Esophagus mucosa (tissue), 1 donor: ENCODE measurements around the gene CAPG. TPM values are rescaled to one million over a fixed set of nuclear protein-coding genes. Genes with fewer than 3 reads are reported as not detected.
A peak's percentile ranks its signal among the peaks of the same experiment; 100 is the strongest.
"Not testable (repeated sequence)": the region's sequence is repeated elsewhere in the genome, so short reads cannot be mapped to it uniquely, and the experiment has no call there.

Source experiments
- ATAC-seq: fragments of 200-7000 bp; cut with Tn5 transposase; one replicate; pipeline ENCODE4 v1.9.1; 2020
- total RNA-seq: library from RNA; stranded (reverse); gene quantifications from one replicate; pipeline ENCODE4 v1.2.4, GENCODE V29; 2023
- donor health status: DM: yes; HTN: yes; CAD: no.

The CAPG gene
- total RNA-seq, 1 donor from 2014 or later: 295 TPM

DNA sequence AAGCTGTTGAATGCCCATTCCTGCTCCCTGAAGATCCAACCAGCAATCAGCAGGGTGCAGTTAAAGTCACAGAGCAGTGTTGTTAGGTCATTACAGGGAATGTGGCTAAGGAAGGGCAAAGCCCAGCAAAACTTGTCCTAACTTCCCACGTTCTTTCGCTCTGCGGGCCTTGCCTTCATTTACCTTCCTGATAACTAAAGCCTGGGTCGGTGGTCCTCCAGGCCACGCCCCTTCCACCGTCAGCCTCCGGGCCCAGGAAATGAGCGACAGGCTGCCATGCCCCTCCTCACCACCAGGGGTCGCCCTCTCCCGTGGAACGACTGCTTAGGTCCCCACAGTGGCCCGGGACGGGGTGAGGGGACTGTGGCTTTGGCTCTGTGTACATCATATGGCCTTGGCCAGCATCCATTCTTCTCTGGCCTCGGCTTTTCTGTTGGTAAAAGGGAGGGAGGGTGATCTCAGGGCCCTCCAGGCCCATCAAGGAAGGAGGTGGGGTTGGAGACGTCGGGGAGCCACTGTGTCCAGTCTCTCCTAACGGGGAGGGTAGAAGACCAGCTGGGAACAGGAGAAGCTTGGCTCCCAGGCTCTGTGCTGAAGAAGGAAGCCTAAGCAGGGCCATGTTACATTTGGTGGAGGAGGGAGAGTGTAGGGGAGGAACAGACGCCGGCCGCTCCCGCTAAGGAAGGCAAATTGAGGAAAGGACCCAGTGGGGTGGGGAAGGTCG lies 10.5 kb upstream of the CAPG start:
- peak; percentile 80 for ATAC-seq

DNA sequence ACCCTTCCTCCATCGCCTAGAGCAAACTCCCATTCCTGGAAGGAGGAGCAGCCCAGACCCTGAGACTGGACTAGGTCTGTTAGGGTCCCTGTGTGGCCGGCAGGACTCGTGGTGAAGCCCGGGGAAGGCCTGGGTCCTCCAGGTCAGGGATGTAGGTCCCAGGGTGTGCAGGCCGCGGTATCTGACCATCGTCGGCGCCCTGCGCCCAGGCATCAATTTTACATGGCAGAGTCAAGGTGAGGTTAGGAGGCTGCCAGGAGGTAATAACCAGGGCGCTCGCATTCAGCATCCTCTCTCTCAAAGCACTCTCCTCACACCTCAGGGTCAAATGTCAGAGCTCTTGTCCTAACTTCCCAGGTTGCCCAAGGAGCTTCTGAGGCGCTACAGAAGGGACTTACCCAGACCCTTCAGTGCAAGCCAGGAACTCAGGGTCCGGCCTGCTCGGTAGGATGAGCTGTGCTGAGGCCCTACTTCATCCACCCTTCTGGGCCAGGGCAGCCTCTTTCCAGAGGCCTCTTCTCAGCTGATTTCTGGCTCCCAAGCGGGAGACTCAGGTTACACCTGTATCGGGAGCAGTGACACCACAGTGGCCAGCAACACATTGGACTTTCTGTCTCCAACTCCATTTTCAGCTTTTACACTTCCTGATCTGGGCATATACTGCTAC lies 9.0 kb upstream of the CAPG start:
- peak; percentile 11 for ATAC-seq

DNA sequence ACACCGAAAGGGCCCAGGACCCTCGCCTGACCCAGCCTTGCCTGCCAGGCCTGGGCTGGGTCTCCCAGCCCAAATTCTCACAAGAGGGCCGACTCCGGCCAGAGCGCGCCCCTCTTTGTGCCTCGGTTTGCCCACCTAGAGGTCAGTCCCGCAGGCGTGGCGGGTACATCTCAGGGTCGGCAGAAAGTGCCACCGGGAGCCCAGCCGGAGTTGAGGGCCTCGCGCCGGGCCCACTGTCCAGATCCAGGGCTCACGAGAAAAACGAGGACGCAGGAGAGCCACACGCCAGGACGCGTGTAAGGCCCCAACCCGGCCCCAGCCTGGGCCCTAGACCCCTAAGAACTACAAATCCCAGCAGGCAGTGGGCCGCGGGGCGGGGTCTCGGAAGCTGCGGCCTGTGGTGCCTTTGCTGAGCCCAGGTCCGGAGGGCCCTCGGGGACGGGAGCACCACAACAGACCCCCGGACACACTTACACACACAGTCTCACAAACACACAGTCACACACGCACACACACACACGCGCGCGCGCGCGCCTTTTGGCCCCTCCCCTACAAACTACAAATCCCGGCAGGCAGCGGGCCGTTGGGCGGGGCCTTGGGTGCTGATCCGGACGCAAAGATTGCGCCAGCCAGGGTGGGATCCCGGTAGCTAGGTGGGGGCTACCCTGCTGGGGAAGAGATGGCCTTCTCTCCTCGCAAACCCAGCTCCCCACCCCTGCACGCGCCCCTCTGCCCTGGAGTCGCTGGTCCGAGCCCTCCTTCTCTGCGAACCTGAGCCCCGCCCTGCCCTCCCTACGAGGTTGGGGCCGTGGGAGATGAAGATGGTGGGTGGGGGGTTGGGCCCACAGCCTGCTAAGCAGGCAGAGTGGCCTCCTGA lies 8.2 kb upstream of the CAPG start, which contains the start of gene SH2D6:
TSS of gene SH2D6 (plus strand) at position 583 of the 877 bp plus-strand sequence. CDS start 10,752 bp downstream, outside the sequence.
- ATAC-seq: peak; percentile 54

DNA sequence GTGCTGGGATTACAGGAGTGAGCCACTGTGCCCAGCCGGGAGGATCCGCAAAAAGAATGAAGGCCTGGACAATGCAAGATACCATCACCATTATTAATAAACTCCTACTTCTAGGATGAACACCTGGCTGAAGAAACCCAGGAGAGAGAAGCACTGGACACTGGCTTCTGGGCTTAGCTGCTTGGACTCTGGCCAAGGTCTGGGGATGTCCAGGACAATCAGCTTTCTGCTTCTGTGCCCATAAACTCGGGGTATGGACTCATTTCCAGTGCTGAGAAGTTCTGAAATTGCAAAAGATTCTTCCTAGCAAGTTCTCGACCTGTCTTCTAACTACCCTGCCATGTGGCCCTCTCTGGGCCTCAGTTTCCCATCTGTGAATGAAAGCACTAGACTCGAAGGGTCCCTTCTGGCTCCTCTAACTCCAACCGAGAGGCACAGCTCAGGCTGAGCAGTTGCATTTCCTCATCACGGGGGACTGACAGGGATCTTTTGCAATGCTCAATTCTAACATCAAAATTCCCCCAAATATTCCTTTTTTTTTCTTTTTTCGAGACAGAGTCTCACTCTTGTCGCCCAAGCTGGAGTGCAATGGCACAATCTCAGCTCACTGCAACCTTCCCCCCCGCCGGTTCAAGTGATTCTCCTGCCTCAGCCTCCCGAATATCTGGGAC lies 5.9 kb upstream of the CAPG start:
- no peak for ATAC-seq

DNA sequence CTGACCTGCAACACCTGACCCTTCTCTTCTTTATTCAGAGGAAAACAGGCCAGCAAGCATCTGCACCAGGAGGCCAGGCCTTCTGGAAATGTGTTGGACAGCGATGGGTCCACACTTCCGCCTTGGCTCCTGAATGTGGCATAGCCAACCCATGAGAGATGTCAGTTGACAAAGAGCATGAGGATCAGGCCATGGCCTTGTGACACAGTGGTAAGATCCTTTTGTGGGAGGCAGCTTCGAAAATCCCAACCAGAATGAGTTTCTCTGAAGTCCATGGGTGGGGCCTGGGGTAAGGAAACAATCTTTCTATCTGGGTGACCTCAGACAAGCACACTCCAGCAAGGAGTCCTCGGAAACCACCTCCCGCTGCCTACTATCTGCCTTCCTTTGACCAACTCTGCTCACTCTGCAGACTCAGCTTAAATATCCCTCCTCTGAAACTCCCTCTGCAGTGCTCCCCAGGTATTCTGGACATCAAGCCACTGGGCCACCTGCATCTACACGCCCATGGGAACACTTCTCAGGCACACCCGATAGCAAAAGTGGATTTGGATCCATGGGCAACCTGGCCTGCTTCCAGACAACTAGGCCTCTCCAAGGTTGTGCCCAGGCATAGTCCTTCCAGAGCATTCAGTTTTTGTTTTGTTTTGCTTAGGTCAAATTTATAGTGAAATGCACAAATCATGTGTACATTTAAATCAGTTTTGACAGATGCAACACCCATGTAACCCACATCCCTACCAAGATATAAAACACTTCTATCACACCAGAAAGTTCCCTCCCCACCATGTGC lies 4.8 kb upstream of the CAPG start:
- ATAC-seq: peak; percentile 4

DNA sequence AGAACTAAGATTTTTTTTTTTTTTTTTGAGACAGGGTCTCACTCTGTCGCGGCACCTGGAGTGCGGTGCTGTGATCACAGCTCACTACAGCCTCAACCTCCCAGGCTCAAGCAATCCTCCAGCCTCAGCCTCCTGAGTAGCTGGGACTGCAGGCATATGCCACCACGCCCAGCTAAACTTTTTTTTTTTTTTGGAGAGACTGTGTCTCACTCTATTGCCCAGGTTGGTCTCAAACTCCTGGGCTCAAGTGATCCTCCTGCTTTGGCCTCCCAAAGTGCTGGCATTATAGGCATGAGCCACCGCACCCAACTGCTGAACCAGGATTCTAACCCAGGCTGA lies 4.2 kb upstream of the CAPG start:
- ATAC-seq: not testable (repeated sequence)

DNA sequence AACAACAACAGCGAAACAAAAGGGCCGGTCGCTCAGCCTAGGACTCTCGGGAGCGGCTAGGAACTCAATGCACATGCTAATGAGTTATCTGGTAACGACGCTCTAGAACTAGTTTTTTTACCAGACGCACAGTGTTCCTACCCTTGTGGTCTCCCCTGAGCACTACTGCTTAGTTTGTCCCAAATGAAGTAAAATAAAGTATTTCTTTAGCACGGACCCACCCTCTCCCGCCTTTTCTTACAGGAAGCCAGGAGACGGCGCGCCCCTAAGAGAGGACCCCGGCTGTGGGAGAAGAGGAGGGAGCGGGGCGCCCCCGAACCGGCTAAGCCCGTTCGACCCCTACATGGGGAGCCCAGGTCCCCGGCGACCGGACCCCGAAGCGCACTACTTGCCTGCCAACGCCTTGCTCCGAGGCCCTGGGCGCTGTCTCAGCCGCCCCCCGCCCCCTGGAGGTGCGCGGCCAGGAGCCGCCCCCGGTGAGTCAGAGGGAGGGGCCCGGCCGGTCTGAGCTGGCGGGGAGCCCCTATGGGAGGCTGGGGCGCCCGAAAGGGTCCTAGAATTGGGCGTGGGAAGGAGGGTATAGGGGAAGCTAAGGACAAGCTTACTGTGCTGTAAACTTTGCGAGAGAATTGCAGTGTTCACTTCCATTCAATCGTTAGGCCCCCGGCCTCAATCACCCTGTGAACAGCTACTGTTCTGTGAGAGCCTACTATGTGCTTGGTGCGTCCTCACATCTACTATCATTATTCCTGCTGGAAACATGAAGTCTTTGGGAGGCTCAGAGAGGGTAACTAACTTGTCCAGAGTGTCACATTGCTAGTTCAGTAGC lies 3.6 kb upstream of the CAPG start:
- peak; percentile 75 for ATAC-seq

DNA sequence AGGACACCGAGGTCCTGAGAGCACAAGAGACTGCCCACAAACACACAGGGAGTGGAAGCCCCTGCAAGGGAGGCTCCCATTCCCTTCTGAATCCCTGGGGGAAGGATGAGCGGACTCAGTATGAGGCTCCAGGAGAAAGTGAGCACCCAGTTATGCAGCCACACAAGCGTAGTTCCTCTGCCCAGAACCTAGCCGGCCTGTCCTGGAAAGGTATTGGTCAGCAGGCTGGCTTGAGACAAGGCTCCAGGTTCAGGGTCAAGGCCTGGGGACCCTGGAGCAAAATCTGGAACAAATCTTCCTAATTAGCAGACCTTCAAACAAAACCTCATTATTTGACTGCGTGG lies 1.2 kb upstream of the CAPG start:
- no peak for ATAC-seq

DNA sequence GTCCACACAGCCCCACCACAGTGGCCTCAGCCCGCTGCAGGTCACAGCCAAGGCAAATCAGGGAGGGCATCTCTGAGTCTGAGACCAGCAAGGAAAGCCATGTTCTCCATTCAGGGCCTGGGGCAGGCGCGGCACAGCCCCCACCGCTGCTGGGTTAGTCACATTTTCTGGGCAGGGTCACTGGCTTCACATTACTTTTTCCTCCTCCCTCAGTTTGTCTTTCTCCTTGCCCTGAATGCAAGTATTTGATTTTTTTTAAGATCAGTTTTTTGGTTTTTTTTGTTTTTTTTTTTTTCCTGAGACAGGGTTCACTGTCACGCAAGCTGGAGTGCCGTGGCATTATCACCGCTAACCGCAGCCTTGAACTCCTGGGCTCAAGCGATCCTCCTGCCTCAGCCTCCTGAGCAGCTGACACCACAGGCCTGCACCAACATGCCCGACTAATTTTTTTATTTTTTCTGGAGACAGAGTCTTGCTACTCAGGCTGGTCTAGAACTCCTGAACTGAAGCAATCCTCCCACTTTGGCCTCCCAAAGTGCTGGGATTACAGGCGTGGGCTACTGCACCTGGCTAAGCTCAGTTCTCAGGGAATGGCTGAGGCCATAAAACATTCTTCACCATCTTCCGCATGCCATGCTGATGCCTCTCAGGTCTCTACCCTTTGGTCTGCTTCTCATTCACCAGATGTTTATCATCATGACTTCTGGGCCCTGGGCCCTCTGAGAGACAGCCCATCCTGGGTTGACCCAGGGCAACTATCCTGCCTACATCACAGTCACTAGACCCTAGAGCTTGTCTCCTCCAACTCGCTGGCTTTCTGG lies 628 bp upstream of the CAPG start:
- peak; percentile 10 for ATAC-seq

DNA sequence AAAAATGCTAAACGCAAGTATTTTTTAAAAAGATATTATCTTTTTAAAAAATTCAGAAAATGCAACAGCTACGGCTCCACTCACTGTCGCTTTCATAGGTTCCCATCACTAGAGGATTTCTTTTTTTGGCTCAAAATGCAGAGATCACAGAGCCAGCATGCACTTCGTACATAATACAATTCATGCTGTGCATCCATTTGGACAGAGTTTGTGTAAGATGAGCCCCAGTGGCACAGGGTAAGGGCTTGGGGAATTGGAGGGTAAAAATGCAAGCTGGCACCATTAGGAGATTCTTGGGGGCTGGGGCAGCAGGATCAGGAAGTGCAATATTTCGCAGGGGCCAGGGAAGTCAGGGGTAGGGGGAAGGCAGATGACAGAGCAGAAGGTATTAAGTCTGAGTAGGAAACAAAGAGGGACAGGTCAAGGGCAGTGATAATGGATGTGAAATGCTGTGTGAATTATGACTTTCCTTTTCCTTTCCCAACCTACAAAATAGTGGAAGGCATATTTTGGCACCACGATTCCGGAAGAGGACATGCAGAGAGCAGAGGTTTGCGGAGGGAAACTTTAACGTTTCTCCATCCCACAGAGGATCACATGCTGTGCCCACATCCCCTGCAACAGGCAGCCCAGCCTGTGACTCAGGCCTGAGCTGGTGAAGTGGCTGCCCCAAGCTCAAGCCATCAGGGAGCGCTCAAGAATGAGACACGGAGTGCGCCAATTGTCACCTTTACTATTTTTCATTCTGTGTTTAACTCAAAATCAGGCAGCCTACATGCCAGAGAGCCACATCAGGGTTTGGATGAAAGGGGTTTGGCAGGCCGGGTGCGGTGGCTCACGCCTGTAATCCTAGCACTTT lies 4.7 kb downstream of the CAPG start:
- ATAC-seq: no peak

DNA sequence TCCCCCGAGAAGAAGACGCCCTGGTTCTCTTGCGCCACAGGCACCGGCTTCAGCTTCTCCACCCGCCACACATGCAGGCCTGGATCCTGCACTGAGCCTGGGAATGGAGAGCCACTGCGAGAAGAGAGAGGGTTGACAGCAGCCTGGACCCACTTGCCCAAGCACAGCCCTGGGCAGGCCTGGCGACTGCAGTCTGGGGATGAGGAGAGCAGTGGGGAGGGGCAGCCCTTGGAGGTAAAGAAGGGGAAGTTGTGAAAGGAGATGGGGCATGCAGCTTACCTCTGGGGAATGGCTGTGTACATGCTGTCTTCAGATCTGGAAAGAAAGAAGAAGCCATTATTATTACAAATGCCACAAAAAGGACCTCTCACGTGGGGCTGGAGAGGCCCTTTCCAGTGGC lies 8.3 kb downstream of the CAPG start:
- no peak for ATAC-seq

DNA sequence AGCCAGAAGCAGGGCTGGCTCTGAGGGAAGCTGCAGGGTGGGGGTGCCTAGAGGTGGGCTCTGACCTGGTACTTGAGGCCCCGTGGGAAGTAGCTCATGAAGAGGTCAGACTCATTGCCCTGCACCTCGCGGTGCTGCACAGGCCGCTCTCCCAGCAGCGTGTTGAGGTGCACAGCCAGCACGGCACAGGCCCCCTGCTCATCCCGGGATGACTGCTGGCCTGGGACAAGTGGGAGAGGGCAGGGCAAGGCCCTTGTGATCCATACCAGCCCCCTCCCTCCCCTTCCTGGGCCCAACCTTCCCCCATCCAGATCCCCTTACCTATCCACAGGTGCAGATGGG lies 8.7 kb downstream of the CAPG start:
- no peak for ATAC-seq

DNA sequence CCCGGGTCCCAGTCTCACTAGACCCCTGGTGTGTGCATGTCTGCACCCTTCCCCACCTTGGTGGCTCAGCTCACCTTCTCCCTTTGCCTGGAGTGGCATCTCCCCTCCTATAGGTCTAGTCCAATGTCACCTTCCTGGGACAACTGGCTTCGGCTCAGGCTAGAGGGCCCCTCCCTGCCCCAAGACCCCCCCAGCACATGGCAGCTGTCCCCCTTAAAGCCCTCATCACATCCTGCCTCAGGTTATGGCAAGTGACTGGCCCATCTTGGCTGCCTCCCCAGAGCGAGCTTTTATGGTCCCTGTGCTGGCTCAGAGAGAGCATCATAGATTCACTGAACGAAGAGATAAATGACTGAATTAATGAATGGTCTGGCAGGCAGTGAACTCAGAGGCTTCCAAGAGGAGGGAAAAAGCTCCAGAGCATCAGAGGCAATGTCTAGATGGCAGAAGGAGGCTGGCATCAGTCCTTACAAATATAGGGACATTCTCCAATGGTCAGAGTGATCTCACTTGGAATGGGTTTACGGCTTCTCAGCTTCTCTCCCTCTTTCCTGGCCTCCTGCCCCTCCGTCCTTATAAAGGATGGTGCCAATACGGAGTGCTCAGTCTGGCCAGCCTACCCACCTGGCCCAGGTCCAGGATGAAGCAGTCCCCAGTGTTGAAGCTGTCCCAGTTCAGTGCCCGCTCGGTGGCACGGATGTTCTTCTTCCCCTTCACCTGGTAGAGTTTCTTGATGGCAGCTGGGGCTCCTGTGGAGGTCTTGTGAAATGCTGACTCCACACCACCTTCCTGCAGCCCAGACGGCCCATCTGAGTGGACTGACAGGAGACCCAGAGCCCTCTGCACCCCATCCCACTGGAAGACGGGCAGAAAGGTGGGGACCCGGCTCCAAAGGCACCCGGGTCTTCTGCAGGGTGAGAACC lies 9.4 kb downstream of the CAPG start:
- ATAC-seq: no peak

DNA sequence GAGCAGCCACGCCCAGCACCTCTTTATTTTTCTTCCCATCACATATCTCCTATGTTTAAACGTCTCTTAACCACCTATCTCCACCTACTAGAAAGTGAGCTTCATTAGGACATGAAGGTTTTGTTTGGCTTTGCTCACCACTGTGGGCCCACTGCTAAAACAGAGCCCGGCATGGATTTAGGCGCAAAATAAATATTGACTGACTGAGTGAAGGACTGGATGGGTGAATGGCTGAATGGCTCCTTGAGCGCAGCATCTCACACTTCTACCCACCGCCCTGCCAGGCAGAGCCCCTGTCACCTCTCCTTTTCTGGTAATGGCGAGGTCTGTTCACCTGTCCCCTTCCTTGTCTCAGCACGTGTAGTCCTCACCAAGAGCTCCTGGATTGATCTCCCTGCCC lies 10.1 kb downstream of the CAPG start:
- ATAC-seq: no peak

DNA sequence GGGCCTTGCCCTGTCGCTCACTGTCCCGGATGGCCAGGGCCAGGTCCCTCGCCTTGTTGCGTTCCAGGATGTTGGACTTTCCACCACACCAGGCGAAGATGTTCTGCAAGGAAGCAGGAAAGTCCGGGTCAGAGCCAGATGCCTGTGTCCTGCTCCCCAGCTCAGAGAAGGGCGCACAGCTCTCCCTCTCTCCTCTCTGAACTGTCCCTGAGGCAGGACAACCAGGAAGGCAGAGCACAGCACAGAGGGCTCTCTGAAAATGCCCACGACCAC lies 11.0 kb downstream of the CAPG start:
- no peak for ATAC-seq

DNA sequence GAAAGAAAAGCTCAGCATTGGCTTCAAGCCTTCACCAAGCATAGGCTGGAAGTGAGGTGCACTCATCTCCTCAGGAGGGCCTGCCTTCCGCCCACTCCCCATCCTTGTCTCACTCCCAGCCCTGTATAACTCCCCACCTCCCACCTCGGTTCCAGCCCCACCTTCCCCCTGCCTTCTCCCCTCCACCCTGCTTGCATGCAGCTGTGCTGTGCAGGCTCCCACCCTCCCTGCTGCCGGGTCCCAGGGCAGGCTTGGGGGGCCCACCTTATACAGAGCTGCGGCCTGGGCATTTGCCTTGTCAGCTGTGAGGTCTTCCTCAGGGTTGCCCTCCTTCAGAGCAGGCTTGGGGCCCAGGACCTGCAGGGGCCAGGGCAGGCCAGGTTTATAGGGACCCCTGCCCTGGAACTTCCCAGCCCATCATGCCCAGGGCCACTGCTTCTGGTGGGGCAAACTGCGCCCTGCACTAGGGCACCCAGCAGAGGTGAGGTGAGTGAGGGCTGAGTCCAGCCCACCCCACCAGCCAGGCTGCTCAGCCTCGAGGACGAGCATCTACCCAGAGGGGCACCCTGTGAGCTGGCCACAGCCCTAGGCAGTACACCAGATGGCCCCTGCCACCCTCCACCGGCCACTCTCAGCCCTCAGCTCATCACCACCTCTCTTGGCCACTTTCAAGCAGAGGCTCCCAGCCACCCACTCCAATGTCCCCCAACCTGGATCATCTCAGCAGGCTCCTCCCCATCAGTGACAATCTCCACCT lies 11.6 kb downstream of the CAPG start:
- no peak for ATAC-seq

DNA sequence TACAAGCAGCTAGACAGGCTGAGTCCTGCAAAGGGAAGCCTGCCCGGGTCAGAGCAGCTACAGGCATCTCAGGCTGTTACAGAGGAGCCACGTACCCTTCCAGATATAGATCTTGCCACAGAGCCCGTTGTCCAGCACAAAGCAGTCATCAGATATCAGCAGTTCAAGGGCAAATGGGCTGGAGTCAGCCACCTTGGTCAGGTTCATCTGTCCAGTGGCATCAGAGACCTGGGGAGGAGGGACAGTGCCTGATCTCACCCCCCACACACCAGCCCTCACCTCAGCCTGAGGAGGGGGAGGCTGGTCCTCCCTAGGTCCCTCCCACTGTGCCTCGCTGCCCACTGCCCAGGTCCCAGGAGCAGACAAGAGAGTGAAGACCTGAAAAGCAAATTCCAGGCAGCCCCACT lies 12.2 kb downstream of the CAPG start:
- ATAC-seq: peak; percentile 12
